Lung (tissue), 12 donors: ENCODE results near the gene STX17. TPM values are rescaled to one million over a fixed set of nuclear protein-coding genes. Genes with fewer than 3 reads are reported as not detected.

Experiments used
- ATAC-seq: fragments of 200-7000 bp; cut with Tn5 transposase; one replicate; pipeline ENCODE4 v1.9.1; 2020; ENCODE audit warnings: moderate number of reproducible peaks; ENCODE audit not compliant: insufficient read depth, low FRiP score
- DNase-seq, 3 donors: peaks; one replicate each; pipeline ENCODE4 v3.0.0-alpha.2; 2013 to 2017
- H3K27ac ChIP-seq, 2 donors: one replicate each; pipeline ENCODE4 v1.5.1; 2013; ENCODE audit warnings: mild to moderate bottlenecking in 2 of 2, moderate library complexity in 2 of 2, control low read depth in 1 of 2, inconsistent platforms in 1 of 2, low read depth in 1 of 2, low read length in 1 of 2
- H3K27me3 ChIP-seq, 3 donors: one replicate each; pipeline ENCODE4 v1.5.1; 2013; ENCODE audit warnings: low read length in 2 of 3; ENCODE audit not compliant: control insufficient read depth in 3 of 3, insufficient read depth in 3 of 3
- H3K36me3 ChIP-seq, 4 donors: one replicate each; pipeline ENCODE4 v1.5.1; 2013; ENCODE audit warnings: low read length in 4 of 4, mild to moderate bottlenecking in 1 of 4, moderate library complexity in 1 of 4; ENCODE audit not compliant: control insufficient read depth in 4 of 4, insufficient read depth in 4 of 4
- H3K4me1 ChIP-seq, 5 donors: one replicate each; pipeline ENCODE4 v1.5.1; 2013; ENCODE audit warnings: low read length in 5 of 5, mild to moderate bottlenecking in 2 of 5, moderate library complexity in 1 of 5; ENCODE audit not compliant: control insufficient read depth in 5 of 5, insufficient read depth in 5 of 5
- H3K4me3 ChIP-seq: one replicate; pipeline ENCODE4 v1.5.1; 2013; ENCODE audit warnings: mild to moderate bottlenecking, control low read depth, moderate library complexity
- H3K9ac ChIP-seq, 2 donors: one replicate each; pipeline ENCODE4 v1.5.1; 2013; ENCODE audit warnings: low read length in 2 of 2, control low read depth in 1 of 2; ENCODE audit not compliant: insufficient read depth in 1 of 2
- H3K9me3 ChIP-seq, 4 donors: one replicate each; pipeline ENCODE4 v1.5.1; 2013; ENCODE audit warnings: low read length in 3 of 4, mild to moderate bottlenecking in 1 of 4, moderate library complexity in 1 of 4; ENCODE audit not compliant: control insufficient read depth in 4 of 4, insufficient read depth in 3 of 4
- WGBS, 2 donors: extraction: QIAGEN DNeasy Blood & Tissue Kit; methylation state at CpG; one replicate each; pipeline ENCODE4 v1.1.7; 2013; 5-methylcytosine and 5-hydroxymethylcytosine counted together
- polyA plus RNA-seq, 2 donors: library from polyadenylated mRNA; stranded (reverse); fragments of 200-250 nt; gene quantifications; one replicate each; pipeline ENCODE4 v1.2.1, GENCODE V29; 2013
- total RNA-seq, 2 donors: library from RNA; depleted of rRNA in 1 of 2; stranded (reverse); fragments of >200 nt in 1 of 2; gene quantifications; one replicate each; pipeline ENCODE4 v1.2.1, GENCODE V29; 2014 to 2021
- TF ChIP-seq, protein P1 (sequence below): IDR thresholded peaks from 2 replicates; pipeline ENCODE4 v1.5.1; 2012; ENCODE audit warnings: mild to moderate bottlenecking; ENCODE audit errors: control extremely low read depth, extremely low read depth
- donor health status: control.
- donor health status: control.
- donor health status: Bipolar disorder and iron deficiency.
- donor health status: healthy.
- donor health status: DM: yes; HTN: yes; CAD: no.

Gene STX17
- total and polyA plus RNA-seq, 4 donors, result 4.7 to 55.0 (median 18.7) TPM

DNA sequence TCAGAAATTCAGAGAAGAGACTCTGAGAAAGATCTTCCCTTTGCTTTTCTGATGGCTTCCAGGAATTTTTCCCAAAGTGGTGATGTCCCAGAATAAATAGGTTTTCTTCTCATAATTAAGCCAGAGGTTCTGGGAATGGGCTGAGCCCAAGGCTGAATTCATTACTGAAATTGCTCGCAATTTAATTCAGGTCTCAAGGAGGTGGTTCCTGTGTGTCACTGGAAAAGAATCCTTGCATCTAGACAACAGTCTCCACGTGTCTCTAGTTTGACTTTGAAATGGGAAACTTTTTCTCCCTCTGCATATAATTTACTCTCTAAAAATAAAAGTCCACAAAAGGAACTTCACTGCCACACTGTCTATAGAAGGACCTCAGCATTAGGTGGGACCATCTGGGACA is 27.8 kb upstream of the STX17 start:
- Histone ChIP-seq H3K9ac (no peak overlapping the region), H3K4me3 (no peak overlapping the region), H3K36me3 (no peaks in the 10 kb centered on the region), H3K27ac (no peak overlapping the region), H3K4me1 (no peaks in the 10 kb centered on the region), H3K27me3 (no peaks in the 10 kb centered on the region), H3K9me3 (no peaks in the 10 kb centered on the region)
- TF ChIP-seq, protein P1, sequence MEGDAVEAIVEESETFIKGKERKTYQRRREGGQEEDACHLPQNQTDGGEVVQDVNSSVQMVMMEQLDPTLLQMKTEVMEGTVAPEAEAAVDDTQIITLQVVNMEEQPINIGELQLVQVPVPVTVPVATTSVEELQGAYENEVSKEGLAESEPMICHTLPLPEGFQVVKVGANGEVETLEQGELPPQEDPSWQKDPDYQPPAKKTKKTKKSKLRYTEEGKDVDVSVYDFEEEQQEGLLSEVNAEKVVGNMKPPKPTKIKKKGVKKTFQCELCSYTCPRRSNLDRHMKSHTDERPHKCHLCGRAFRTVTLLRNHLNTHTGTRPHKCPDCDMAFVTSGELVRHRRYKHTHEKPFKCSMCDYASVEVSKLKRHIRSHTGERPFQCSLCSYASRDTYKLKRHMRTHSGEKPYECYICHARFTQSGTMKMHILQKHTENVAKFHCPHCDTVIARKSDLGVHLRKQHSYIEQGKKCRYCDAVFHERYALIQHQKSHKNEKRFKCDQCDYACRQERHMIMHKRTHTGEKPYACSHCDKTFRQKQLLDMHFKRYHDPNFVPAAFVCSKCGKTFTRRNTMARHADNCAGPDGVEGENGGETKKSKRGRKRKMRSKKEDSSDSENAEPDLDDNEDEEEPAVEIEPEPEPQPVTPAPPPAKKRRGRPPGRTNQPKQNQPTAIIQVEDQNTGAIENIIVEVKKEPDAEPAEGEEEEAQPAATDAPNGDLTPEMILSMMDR, result no peak
- DNase-seq (no peak), ATAC-seq (no peak)
- 91 to 92% methylated on average over 2 of the region's 2 CpGs for WGBS, 2 donors

DNA sequence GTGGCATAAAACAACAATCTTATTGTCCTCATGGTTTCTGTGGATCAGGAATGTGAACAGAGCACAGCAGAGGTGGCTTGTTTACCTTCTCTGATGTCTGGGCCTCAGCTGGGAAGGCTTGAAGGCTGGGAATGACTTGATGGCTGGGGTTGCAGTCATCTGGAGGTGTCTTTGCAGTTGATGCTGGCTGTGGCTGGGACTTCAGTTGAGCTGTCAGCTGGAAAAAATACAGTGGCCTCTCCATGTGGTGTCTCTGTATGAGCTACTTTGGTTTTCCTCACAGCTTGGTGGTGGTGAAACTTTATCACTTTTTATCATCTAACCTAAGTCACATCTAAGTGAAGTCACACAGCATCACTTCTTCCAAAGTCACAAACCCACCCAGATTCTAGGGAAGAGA is 24.7 kb upstream of the STX17 start:
- no peak for ATAC-seq
- no peaks in the 10 kb centered on the region for H3K4me1 ChIP-seq
- H3K27ac ChIP-seq, result no peak overlapping the region
- no peaks in the 10 kb centered on the region for H3K27me3 ChIP-seq
- no peaks in the 10 kb centered on the region for H3K36me3 ChIP-seq
- no peaks in the 10 kb centered on the region for H3K9me3 ChIP-seq
- TF ChIP-seq, protein P1, result no peak
- DNase-seq, result no peak
- H3K4me3 ChIP-seq, result no peak overlapping the region
- H3K9ac ChIP-seq, result no peak overlapping the region

DNA sequence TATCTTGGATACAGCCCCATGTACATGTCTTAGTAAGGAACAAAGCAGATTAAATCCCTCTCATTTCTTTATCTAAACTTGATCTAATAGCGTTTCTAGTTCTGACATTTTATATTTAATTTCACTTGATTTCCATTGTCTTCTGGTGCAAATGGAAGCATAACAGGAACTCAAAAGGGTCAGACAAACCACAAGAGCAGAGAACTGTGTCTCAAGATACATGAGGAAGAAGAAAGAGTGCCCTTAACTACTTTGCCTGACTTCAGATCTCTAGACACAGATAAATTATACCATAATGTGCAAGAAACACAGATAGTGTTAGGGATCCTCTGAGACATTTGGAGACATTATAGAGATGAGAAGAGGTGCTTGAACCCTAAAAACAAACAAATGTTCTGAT is 20.7 kb upstream of the STX17 start:
- 15 to 46% methylated on average over 1 of the region's 1 CpG for WGBS, 2 donors
- no peak overlapping the region for H3K9ac ChIP-seq

DNA sequence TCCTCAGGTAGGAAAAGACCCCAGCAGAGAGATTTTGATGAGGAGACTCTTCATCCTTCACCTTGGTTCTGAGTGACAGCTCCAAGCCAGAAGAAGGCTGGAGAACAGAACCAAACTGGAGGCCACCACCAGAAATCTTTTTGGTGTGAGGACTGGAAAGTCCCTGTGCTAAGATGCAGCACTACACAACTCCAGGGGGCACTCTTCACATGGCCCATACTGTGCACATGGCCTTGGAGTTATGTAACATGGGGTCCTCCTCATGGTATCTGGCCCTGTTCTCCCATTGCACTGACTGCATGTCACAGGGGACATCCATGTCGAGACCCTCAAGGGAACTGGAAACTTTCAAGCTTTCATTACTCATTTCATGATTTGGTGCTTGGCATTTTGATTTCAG is 17.3 kb upstream of the STX17 start:
- Histone ChIP-seq H3K9me3 (no peaks in the 10 kb centered on the region), H3K9ac (no peak overlapping the region), H3K4me3 (no peak overlapping the region), H3K27me3 (no peaks in the 10 kb centered on the region), H3K27ac (no peak overlapping the region), H3K36me3 (no peaks in the 10 kb centered on the region), H3K4me1 (no peaks in the 10 kb centered on the region)
- DNase-seq (no peak), ATAC-seq (no peak)
- WGBS, 2 donors, result 96% methylated on average over 1 of the region's 1 CpG
- TF ChIP-seq, protein P1, result no peak

More for the DNA sequence above, 20.7 kb upstream of the STX17 start:
- Histone ChIP-seq H3K36me3 (no peaks in the 10 kb centered on the region), H3K27me3 (no peaks in the 10 kb centered on the region), H3K9me3 (no peaks in the 10 kb centered on the region), H3K4me1 (no peaks in the 10 kb centered on the region), H3K27ac (no peak overlapping the region), H3K4me3 (no peak overlapping the region)
- ATAC-seq (no peak), DNase-seq (no peak)
- TF ChIP-seq, protein P1, result no peak
